K562 (cell line): ENCODE measurements around the gene HK1. TPM values are rescaled to one million over a fixed set of nuclear protein-coding genes. Genes with fewer than 3 reads are reported as not detected.

ENCODE experiments used
- BACH1 ChIP-seq: fragments of 200-800 bp; sonication (Bioruptor generic); IDR thresholded peaks from 2 replicates; pipeline ENCODE4 v1.6.1; 2016; ENCODE audit warnings: missing genetic modification characterization, missing compliant biosample characterization
- BCL6 ChIP-seq: fragments of 250-450 bp; sonication (Bioruptor Pico); IDR thresholded peaks from 2 replicates; pipeline ENCODE4 v1.4.0; 2020
- CHCHD3 ChIP-seq: fragments of 250-450 bp; sonication (Bioruptor Pico); IDR thresholded peaks from 2 replicates; pipeline ENCODE4 v2.1.2; 2022; ENCODE audit warnings: mild to moderate bottlenecking
- ETV1 ChIP-seq: fragments of 450-650 bp; conservative IDR thresholded peaks from 2 replicates; pipeline ENCODE4 v1.6.1; 2016; ENCODE audit warnings: missing genetic modification characterization, control low read depth, low read depth, missing compliant biosample characterization
- SUPT5H ChIP-seq: fragments of 450-650 bp; IDR thresholded peaks from 2 replicates; pipeline ENCODE4 v1.6.1; 2016
- ZBTB17 ChIP-seq: fragments of 450-650 bp; formaldehyde crosslinking; IDR thresholded peaks from 2 replicates; pipeline ENCODE4 v1.4.0; 2020; ENCODE audit warnings: mild to moderate bottlenecking
- ZFPM2 ChIP-seq: fragments of 250-450 bp; sonication (Bioruptor Pico); IDR thresholded peaks from 2 replicates; pipeline ENCODE4 v1.5.1; 2022; ENCODE audit warnings: mild to moderate bottlenecking
- polyA plus RNA-seq, 8 experiments: library from polyadenylated mRNA; depleted of rRNA in 4 of 8; stranded (reverse) in 5 of 8; unstranded in 3 of 8; fragments of >200 nt; fragmentation: Nextera tagmentation in 2 of 8; fragmentation: Illumina TruSeq in 1 of 8; extraction: Ambion mirVana in 2 of 8; extraction: Trizol in 1 of 8; gene quantifications; 2 replicates each; pipeline versions ENCODE4 v1.2.1 to v1.2.3, GENCODE V29; 2011 to 2014; ENCODE audit warnings: inconsistent platforms in 1 of 8, missing spikeins in 1 of 8
- total RNA-seq, 7 experiments: library from RNA; depleted of rRNA in 6 of 7; stranded (reverse); fragments of >200 nt in 6 of 7; fragmentation: Illumina TruSeq in 2 of 7; extraction: Trizol in 2 of 7; gene quantifications; 2 replicates each; pipeline versions ENCODE4 v1.2.1 to v1.2.3, GENCODE V29; 2011 to 2021; ENCODE audit warnings: low replicate concordance in 1 of 7
- TF ChIP-seq, protein P1 (sequence below): fragments of 250-450 bp; sonication (Bioruptor Pico); IDR thresholded peaks from 2 replicates; pipeline ENCODE4 v1.4.0; 2020; ENCODE audit warnings: mild to moderate bottlenecking, moderate library complexity
- TF ChIP-seq, protein P2 (sequence below): fragments of 450-650 bp; IDR thresholded peaks from 2 replicates; pipeline ENCODE4 v1.7.0; 2016; ENCODE audit warnings: borderline replicate concordance
- TF ChIP-seq, protein P3 (sequence below), 3 experiments: fragments of 200-800 bp in 1 of 3; fragments of 250-450 bp in 1 of 3; fragments of 450-650 bp in 1 of 3; sonication (Bioruptor Pico) in 1 of 3; sonication (Bioruptor generic) in 1 of 3; formaldehyde crosslinking in 1 of 3; IDR thresholded peaks; 2 replicates each; pipeline versions ENCODE4 v1.6.1 to v1.8.0; 2016 to 2022; ENCODE audit warnings: mild to moderate bottlenecking in 2 of 3, missing genetic modification characterization in 2 of 3, missing compliant biosample characterization in 1 of 3, moderate library complexity in 1 of 3
- TF ChIP-seq, protein P4 (sequence below): fragments of 450-650 bp; formaldehyde crosslinking; IDR thresholded peaks from 2 replicates; pipeline ENCODE4 v1.4.0; 2020; ENCODE audit warnings: mild to moderate bottlenecking, moderate library complexity
- TF ChIP-seq, protein P5 (sequence below): fragments of 250-450 bp; sonication (Bioruptor Pico); IDR thresholded peaks from 2 replicates; pipeline ENCODE4 v1.4.0; 2020
- TF ChIP-seq, protein P6 (sequence below): fragments of 200-800 bp; sonication (Bioruptor generic); IDR thresholded peaks from 2 replicates; pipeline ENCODE4 v1.6.1; 2017; ENCODE audit warnings: missing genetic modification characterization, missing compliant biosample characterization

The HK1 gene
- total and polyA plus RNA-seq, 9 of the 15 experiments (the other 6 are each of a cell fraction or from before 2014, with no cell fraction given): 29.2 to 444 (median 193) TPM

DNA sequence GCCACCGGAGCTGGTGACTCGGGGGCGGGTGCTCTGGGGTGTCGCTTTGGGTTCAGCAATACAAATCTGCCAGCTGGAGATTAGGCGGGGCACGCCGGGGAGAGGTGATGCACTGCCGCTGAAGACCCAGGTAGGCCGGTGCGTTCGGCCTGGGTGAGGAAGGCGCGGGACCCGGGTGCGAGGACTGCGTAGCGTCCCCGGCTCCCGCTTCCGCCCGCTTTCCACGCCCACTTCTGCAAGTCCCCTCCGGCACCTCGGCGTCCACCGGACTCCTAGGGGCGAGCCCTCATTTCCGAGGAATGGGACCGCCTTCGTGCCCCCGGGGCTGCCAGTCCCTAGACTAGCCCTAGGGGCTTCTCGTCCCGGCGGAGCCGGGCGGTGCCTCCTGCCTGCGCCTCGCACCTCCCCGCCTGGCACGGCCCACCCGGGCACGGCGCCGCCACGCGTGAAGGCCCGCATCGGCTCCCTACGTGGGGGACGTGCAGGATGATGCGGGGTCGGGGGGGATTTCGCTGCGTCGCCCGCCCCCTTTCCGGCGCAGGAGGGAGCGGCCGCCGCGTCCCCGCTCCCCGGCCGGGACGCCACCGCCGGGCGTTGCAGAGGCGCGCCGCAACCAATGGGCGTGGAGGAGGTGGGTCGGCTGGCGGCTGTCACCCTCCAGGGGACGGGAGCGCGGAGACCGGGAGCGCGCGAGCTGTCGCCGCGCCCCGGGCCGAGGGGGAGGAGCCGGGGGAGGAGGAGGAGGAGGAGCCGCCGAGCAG lies 40.0 kb downstream of the HK1 start (continued):
- TF ChIP-seq, protein P1, sequence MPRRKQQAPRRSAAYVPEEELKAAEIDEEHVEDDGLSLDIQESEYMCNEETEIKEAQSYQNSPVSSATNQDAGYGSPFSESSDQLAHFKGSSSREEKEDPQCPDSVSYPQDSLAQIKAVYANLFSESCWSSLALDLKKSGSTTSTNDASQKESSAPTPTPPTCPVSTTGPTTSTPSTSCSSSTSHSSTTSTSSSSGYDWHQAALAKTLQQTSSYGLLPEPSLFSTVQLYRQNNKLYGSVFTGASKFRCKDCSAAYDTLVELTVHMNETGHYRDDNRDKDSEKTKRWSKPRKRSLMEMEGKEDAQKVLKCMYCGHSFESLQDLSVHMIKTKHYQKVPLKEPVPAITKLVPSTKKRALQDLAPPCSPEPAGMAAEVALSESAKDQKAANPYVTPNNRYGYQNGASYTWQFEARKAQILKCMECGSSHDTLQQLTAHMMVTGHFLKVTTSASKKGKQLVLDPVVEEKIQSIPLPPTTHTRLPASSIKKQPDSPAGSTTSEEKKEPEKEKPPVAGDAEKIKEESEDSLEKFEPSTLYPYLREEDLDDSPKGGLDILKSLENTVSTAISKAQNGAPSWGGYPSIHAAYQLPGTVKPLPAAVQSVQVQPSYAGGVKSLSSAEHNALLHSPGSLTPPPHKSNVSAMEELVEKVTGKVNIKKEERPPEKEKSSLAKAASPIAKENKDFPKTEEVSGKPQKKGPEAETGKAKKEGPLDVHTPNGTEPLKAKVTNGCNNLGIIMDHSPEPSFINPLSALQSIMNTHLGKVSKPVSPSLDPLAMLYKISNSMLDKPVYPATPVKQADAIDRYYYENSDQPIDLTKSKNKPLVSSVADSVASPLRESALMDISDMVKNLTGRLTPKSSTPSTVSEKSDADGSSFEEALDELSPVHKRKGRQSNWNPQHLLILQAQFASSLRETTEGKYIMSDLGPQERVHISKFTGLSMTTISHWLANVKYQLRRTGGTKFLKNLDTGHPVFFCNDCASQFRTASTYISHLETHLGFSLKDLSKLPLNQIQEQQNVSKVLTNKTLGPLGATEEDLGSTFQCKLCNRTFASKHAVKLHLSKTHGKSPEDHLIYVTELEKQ: no peak
- TF ChIP-seq, protein P2, sequence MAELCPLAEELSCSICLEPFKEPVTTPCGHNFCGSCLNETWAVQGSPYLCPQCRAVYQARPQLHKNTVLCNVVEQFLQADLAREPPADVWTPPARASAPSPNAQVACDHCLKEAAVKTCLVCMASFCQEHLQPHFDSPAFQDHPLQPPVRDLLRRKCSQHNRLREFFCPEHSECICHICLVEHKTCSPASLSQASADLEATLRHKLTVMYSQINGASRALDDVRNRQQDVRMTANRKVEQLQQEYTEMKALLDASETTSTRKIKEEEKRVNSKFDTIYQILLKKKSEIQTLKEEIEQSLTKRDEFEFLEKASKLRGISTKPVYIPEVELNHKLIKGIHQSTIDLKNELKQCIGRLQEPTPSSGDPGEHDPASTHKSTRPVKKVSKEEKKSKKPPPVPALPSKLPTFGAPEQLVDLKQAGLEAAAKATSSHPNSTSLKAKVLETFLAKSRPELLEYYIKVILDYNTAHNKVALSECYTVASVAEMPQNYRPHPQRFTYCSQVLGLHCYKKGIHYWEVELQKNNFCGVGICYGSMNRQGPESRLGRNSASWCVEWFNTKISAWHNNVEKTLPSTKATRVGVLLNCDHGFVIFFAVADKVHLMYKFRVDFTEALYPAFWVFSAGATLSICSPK: no peak
- TF ChIP-seq, protein P3, sequence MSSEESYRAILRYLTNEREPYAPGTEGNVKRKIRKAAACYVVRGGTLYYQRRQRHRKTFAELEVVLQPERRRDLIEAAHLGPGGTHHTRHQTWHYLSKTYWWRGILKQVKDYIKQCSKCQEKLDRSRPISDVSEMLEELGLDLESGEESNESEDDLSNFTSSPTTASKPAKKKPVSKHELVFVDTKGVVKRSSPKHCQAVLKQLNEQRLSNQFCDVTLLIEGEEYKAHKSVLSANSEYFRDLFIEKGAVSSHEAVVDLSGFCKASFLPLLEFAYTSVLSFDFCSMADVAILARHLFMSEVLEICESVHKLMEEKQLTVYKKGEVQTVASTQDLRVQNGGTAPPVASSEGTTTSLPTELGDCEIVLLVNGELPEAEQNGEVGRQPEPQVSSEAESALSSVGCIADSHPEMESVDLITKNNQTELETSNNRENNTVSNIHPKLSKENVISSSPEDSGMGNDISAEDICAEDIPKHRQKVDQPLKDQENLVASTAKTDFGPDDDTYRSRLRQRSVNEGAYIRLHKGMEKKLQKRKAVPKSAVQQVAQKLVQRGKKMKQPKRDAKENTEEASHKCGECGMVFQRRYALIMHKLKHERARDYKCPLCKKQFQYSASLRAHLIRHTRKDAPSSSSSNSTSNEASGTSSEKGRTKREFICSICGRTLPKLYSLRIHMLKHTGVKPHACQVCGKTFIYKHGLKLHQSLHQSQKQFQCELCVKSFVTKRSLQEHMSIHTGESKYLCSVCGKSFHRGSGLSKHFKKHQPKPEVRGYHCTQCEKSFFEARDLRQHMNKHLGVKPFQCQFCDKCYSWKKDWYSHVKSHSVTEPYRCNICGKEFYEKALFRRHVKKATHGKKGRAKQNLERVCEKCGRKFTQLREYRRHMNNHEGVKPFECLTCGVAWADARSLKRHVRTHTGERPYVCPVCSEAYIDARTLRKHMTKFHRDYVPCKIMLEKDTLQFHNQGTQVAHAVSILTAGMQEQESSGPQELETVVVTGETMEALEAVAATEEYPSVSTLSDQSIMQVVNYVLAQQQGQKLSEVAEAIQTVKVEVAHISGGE (CRISPR knock-in tag; IDR thresholded peaks at IDR 0.05): peak in 1 of 3 experiments; percentile 72; a peak in 2 of 6 replicates
- TF ChIP-seq, protein P4, sequence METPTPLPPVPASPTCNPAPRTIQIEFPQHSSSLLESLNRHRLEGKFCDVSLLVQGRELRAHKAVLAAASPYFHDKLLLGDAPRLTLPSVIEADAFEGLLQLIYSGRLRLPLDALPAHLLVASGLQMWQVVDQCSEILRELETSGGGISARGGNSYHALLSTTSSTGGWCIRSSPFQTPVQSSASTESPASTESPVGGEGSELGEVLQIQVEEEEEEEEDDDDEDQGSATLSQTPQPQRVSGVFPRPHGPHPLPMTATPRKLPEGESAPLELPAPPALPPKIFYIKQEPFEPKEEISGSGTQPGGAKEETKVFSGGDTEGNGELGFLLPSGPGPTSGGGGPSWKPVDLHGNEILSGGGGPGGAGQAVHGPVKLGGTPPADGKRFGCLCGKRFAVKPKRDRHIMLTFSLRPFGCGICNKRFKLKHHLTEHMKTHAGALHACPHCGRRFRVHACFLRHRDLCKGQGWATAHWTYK (CRISPR knock-in tag): 0 out of 2 replicates have a peak, but pooled peaks have one; percentile 48
- TF ChIP-seq, protein P5, sequence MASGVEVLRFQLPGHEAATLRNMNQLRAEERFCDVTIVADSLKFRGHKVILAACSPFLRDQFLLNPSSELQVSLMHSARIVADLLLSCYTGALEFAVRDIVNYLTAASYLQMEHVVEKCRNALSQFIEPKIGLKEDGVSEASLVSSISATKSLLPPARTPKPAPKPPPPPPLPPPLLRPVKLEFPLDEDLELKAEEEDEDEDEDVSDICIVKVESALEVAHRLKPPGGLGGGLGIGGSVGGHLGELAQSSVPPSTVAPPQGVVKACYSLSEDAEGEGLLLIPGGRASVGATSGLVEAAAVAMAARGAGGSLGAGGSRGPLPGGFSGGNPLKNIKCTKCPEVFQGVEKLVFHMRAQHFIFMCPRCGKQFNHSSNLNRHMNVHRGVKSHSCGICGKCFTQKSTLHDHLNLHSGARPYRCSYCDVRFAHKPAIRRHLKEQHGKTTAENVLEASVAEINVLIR: no peak
- TF ChIP-seq, protein P6, sequence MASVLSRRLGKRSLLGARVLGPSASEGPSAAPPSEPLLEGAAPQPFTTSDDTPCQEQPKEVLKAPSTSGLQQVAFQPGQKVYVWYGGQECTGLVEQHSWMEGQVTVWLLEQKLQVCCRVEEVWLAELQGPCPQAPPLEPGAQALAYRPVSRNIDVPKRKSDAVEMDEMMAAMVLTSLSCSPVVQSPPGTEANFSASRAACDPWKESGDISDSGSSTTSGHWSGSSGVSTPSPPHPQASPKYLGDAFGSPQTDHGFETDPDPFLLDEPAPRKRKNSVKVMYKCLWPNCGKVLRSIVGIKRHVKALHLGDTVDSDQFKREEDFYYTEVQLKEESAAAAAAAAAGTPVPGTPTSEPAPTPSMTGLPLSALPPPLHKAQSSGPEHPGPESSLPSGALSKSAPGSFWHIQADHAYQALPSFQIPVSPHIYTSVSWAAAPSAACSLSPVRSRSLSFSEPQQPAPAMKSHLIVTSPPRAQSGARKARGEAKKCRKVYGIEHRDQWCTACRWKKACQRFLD (CRISPR knock-in tag): no peak; the same call in 1 of the 2 replicates
- no peak for TF ChIP-seq ZFPM2 (CRISPR knock-in tag)
- 0 out of 2 replicates have a peak, but pooled peaks have one; percentile 25 for TF ChIP-seq ETV1
- TF ChIP-seq CHCHD3: no peak
- TF ChIP-seq ZBTB17 (CRISPR knock-in tag): no peak
- peak; percentile 28 for TF ChIP-seq SUPT5H
- TF ChIP-seq BCL6: no peak
- TF ChIP-seq BACH1 (tag): no peak
